HuH-7 (cell line): ENCODE data around the gene OPN1SW.

Experiments
- DNase-seq: peaks from one replicate; pipeline ENCODE4 v3.0.0; 2011; ENCODE audit warnings: low spot score

OPN1SW gene

GRCh38 chr7:128792471-128793180 lies 17.0 kb upstream of the OPN1SW start:
- DNase-seq, result no peak

DNA sequence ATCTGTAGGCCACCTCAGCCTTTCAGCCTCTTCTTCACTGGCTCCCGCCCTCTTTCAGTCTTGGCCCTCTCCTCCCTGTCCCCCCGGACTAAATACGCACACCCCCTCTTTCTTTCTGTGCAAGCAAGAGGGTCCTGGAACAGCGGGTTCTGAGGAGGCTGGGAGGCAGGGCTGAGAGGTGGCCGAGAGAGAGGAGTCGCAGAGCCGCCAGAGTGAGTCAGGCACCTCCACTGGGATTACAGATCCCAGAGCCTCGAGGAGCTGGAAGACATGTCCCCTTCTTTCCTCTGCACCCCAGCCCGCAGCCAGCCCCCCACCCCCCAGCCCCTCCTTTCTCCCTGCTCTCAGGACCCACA lies 16.4 kb upstream of the OPN1SW start:
- no peak for DNase-seq

- peak; percentile 82 for DNase-seq
These were observed 15.8 kb upstream of the OPN1SW start, which contains the start of gene CCDC136 for GRCh38 chr7:128791121-128791971. TSS of gene CCDC136 (plus strand) at chr7:128791968. CDS start at chr7:128792412, 444 bp downstream.

DNA sequence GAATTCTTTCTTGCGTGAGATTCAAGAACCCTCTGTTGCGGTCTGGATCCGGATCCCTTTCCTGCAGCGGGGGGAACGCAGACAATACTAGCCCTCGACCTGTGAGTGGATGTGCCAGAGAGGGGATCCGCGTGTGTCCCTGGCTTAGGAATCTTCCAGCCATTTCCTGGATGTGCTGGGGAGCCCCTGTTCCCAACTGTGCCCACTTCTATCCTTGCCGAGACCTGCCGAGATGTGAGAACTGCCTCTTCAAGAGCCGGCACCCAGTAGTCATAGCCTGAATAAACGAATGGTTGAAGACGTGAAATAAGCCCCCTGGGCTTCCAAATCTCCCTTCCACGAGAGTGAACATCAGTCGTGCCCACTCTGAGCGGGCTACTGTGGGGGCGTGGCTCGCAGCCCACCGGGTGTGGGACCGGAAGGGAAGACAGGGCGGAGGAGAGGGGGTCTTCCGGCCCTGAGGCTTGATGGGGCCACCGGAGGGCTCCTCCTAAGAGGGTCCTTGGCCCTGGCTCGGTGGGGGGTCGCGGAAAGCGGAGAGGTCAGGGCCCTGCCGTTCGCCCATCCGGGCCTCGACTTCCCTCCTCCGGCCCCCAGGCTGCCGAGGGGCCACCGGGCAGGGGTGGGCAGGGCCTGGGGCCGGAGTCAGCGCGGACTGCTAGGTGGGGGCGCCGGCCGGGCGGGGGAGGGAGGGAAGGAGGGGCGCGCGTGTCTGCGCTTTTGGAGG lies 14.9 kb upstream of the OPN1SW start:
- no peak for DNase-seq

- no peak for DNase-seq
These were observed 13.1 kb upstream of the OPN1SW start for GRCh38 chr7:128788446-128789412.

DNA sequence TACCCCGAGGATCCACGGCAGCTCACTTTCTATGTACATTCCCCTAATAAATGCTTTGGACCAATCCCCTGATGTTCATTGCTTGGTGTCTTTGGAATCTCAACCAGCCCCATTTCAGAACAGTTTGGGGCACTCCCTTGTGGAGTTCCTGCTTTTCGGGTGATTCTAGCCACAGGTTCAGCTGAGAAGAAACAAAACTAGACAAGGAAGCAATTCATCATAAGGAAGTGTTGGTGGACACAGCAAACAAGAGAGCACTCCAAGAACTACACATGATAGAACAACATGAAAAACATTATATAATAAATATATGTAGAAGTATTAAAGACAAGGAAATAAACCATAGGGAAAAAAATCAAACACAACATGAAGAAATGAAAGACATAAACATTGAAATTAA lies 10.1 kb upstream of the OPN1SW start:
- no peak for DNase-seq

GRCh38 chr7:128783143-128783861 lies 7.7 kb upstream of the OPN1SW start:
- DNase-seq, result no peak

GRCh38 chr7:128781851-128782250 lies 6.3 kb upstream of the OPN1SW start:
- DNase-seq, result no peak

DNA sequence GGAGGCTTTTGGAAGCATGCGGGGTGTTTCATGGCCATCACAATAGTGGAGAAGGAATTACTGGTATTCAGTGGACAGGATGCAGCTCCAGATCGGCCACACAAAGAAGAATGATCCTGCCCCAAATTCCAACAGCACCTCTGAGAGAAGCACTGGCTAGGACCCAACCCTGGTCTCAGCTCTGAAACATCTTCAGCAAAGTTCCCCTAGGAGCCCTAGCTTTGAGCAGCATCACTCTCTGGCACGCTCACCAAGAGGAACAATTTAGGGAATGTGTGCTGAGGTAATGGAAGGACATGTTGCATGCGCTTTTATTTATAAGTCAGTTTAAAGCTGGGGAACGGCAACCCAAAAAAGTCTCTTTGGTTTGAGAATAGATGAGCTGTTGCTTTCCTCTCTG lies 5.5 kb upstream of the OPN1SW start:
- DNase-seq, result no peak

- no peak for DNase-seq
These were observed 3.4 kb upstream of the OPN1SW start for GRCh38 chr7:128778946-128779345.

DNA sequence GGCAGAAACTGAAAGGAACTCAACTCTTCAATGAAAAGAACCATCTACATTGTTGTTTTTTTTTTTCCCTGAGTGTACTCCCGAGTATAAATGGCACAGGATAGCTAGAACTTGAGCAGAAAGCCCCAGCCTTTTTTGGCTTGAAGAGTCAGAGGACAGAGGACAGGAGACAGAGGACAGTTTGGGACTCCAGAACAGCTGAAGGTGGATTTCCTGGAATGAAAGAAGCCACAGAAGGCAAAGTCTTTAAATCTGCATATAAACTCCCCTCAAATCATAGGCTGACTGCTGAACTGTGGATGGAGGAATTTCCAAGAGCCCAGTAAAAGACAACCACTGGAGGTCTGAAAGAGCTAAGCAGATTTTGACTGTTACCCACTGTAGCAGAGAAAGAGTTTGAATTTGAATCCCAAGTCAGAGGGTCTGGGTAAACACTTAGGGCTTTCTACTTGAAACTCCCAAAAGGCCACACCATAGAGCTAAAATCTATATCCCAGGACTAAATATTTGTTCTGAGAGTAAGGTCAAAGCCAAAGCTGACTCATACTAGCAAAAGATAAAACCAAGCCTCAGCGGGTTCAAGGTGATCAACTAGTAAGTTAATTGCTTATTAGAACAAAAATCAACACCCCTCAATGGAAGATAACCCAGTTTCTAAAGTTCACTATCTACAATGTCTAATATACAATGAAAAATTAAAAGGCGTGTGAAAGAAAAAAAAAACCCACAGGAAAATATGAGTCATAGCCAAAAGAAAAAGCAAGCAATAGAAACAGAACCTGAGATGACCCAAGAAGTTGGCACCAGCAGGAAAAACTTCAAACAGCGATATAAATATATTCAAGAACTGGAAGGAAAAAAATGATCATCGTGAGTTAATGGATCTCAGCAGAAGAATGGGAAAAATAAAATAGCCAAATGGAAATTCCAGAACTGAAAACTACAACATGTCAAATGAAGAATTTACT lies 1.8 kb upstream of the OPN1SW start:
- DNase-seq, result no peak

GRCh38 chr7:128774921-128775320 lies 673 bp downstream of the OPN1SW start:
- DNase-seq, result no peak

DNA sequence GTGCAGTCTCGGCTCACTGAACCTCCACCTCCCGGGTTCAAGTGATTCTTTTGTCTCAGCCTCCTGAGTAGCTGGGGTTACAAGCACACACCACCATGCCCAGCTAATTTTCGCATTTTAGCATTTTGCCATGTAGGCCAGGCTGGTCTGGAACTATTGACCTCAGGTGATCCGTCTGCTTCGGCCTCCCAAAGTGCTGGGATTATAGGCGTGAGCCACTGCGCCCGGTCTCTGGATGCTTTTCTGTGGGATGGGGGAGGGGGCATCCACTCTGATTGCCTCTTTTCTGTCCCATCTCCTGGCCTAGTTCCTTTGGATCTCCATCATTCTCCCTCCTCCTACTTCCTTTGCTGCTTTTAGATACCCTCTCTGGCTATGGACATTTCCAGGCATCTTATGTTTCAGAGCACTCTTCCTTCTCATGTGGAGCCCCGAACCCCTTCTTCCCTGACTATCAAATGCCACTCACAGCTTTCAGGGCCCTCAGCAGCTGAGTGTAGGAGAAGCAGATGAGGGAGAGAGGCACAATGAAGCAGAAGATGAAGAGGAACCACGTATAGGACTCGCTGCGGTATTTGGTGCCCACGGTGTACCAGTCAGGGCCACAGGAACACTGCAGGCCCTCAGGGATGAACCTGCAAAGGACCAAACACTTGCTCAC lies 1.4 kb downstream of the OPN1SW start:
- DNase-seq, result no peak

- no peak for DNase-seq
These were observed 2.0 kb downstream of the OPN1SW start for GRCh38 chr7:128773604-128774003.

DNA sequence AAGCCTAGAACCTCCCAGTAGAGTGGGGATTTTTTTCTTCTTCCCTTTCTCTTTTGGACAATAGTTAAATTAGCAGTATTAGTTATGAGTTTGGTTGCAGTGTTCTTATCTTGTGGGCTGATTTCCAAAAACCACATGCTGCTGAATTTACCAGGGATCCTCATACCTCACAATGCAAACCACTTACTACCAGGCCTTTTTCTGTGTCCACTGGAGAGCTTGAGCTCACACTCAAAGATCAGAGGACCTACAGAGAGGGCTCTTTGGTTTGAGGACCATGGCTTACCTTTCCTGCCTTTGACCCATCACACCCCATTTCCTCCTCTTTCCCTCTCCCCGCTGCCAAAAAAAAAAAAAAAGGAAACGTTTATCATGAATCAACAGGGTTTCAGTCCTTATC lies 5.4 kb downstream of the OPN1SW start:
- DNase-seq, result no peak

DNA sequence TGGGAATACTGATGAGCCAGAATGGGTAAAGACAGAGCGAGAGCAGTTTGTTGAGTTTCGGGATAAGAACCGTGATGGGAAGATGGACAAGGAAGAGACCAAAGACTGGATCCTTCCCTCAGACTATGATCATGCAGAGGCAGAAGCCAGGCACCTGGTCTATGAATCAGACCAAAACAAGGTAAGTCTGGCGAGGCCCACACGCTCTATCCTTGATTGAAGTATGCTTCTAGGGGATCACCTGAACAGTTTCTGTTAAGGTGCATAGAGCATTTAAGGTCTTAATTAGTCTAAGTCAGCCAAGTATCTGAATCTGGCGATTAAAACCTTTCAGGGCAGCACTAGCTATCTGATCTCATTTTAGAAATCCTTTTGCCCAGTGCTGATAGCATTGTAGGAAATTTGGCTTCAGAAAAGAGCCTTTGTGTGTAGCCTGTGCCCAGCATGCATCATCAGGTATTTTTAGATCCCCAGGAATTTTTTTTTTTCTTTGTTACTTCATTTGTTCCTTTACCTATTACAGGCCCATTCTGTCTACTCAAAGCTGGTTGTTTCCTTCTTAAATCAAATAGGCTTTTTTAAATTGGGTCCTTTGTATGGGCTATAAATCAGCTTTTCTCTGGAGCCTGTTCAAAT lies 8.0 kb downstream of the OPN1SW start:
- DNase-seq, result no peak

GRCh38 chr7:128763541-128763940 lies 12.1 kb downstream of the OPN1SW start:
- no peak for DNase-seq

- DNase-seq, result no peak
These were observed 16.4 kb downstream of the OPN1SW start for GRCh38 chr7:128759242-128759641.

DNA sequence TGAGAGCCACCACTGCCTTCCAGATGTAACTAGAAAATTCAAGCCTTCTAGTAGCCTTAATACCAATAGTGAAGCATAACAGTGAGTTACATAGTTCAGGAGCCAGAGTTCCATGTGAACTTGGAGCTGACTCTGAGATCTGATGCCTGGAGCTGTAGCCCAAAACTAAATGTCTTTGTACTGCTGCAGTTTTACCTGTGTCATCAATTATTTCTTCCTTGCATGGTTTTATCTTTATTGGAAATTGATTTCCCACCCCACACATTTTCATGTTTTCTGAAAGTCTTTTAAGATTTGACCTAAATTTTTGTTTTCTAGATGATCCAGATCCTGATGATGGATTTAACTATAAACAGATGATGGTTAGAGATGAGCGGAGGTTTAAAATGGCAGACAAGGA lies 17.0 kb downstream of the OPN1SW start:
- no peak for DNase-seq
